SH-SY5Y (cell line): Measurements from ENCODE around the gene GDF7.

Source experiments
- GATA2 ChIP-seq: IDR thresholded peaks from 2 replicates; pipeline ENCODE4 v1.6.1; 2011; ENCODE audit warnings: mild to moderate bottlenecking, low read depth, low read length
- GATA3 ChIP-seq: IDR thresholded peaks from 2 replicates; pipeline ENCODE4 v1.6.1; 2011; ENCODE audit warnings: low read depth, mild to moderate bottlenecking, low read length, moderate library complexity

DNA sequence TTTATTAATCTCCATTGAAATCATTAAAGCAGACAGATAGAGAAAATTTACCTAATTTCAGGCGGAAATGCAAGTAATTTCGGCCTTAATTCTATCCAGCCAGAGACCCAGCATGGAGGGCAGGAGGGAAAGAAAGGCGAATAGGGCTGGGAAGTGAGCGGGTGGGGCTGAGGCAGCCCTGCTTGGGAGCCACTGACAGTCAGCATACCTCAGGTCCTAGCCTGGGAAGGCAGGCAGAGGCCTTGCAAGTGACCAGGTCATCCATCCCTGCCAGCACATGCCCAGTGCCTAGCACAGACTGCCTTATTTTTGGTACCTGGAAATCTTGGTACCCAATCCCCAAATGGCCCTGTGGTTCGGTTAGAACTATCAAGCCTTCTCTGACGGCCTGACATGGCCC lies 1.5 kb downstream of the GDF7 start:
- TF ChIP-seq GATA2 (no peak), GATA3 (no peak)
